HG03558 (cell line): ENCODE measurements around the gene CTU2.

Experiments used
- ATAC-seq: cut with Tn5 transposase; IDR thresholded peaks from one replicate; pipeline ENCODE4 v1.9.1; 2021; ENCODE audit warnings: moderate number of reproducible peaks; ENCODE audit not compliant: unreplicated experiment; ENCODE audit errors: extremely low read depth

Gene CTU2

DNA sequence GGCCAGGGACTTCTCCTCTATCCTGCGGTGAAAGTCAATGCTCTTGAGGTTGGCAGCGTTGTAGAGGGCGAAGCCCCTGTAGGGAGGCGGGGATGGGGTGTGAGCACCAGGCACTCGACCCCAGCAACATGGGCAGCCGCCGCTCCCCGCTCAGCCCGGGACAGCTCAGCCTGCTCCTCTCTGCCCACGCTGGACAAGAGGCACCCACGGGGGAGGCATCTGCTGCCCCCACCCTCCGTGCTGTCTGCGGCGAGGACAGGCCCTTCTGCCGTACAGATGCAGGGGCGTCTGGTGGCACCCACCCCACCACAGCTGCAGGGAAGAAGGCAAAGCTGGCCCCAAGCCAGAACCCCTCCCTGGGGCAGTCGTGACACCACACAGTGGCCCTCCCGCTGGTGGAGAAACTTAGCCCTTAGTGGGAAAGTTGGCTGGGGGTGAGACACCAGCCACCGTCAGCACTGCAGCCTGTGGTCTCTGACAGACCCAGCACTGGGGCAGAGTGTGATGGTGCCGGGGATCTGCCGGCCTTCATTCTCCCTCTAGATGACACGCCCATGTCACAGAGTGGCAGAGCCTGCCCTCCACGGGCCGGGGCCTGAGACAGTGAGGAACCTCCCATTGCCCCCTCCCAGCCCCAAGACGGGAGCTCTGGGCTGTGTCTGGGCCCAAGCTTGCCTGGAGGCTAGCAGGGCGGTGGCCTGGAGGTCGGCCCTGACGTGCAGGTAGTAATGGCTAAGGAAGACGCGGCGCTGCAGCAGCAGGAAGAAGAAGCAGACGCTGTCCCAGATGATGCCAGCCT, 19.5 kb downstream of the CTU2 start:
- no peak for ATAC-seq

DNA sequence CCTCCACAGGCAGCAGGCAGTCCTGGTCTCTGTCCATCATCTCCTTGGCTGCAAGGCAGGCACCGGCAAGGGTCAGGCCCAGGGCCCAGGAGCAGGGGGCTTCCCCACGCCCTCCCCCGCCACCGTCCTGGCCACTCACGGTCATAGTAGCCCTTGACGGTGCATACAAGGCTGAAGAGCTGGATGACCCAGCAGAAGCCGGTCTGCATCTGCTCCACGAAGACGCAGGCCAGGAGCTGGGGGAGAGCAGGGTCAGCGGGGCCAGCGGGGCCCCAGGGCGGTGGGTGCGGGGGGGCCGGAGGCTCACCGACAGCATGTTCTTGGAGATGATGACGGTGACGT, 20.1 kb downstream of the CTU2 start:
- ATAC-seq, result no peak

DNA sequence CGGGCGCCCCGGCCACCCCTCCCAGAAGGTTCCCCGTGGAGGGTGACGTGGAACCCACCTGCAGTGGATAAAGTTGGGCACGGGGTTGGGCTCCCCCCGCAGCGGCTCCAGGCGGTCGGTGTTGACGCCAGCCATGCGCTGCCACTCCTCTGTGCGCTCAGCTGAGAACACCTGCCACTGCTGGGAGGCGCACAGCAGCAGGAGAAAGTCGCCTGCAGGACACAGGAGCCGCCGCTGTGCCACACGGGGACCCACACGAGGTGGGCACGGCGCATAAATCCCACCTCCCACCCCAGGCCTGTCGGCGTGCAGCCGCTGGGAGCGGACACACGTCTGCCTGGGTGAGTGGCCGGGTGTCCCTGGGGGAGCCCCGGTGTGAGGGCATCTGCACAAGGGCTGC, 20.7 kb downstream of the CTU2 start:
- ATAC-seq, result no peak

DNA sequence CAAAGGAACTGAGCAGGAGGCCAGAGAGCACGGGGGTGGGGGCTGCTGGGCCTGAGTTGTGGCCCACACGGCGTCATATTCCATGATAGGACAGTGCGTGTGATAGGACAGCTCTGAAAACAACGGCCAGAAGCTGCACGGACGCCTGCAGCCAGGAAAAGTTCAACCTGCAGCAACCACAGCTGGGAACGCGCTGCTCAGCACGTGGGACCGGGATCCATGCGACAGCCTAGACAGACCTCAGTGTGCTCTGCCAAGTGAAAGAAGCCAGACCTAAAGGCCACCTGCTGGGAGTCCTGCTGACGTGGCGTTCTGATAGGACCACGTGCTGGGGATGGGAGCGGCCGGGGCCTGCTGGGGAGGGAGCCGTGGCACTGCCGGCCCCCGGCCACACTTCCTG, 21.6 kb downstream of the CTU2 start:
- ATAC-seq, result no peak

DNA sequence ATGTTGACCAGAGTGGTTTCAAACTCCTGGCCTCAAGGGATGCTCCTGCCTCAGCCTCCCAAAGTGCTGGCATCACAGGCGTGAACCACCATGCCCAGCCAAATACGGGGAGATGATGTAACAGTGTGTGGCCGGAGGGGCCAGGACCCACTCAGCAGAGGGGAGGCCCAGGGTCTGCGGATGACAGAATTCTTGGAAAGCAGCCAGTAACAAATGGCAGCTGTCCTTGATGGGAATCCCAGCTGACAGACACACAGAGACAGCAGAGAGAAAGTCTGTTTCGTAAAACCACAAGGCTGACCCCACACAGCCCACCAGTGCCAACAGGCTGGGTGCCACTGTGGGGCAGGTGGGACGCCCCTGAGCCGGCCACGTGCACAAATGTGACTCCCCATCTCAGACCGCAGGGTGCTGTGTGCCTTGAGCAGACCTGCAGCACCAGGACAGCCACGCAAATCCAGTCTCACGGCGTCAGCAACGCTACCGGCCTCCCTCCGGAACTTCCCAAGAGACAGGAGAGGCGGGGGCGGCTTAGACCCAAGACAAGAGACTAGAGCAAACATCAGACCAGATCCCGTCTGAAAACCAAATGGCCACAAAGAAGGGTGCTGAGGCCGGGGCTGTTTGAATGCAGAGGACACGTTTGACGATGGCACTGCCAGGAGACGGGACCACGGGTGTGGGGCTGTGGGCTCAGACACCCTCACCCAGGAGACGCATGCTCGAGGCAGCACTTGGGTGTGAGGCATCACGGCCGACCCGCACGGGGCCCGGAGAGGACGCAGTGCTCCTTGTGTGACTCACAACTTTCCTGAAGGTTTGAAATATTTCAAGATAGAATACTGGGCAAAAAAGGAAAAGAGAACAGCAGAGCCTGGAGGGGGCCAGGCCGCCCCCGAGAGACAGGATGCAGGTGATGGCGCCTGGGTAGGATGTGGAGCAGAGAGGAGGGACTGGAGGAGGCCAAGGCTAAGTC, 24.6 kb downstream of the CTU2 start:
- ATAC-seq, result no peak

DNA sequence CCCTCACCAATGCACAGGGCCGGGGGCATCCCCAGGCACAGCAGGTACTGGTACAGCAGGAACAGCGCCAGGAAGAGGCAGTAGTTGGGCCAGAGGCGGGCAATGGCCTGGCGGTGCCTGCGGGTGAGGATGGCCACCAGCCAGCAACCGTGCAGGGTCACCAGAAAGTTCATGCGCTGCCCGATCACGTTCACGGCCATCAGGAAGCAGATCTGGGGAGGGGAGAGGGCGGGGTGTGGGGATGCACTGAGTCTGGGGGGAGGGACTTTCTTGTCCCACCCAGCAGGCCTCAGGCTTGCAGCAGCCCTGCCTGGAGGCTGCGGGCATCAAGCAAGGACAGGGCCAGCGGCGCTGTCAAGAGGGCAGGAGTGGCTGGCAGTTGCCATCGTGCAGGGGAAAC, 25.4 kb downstream of the CTU2 start:
- no peak for ATAC-seq

DNA sequence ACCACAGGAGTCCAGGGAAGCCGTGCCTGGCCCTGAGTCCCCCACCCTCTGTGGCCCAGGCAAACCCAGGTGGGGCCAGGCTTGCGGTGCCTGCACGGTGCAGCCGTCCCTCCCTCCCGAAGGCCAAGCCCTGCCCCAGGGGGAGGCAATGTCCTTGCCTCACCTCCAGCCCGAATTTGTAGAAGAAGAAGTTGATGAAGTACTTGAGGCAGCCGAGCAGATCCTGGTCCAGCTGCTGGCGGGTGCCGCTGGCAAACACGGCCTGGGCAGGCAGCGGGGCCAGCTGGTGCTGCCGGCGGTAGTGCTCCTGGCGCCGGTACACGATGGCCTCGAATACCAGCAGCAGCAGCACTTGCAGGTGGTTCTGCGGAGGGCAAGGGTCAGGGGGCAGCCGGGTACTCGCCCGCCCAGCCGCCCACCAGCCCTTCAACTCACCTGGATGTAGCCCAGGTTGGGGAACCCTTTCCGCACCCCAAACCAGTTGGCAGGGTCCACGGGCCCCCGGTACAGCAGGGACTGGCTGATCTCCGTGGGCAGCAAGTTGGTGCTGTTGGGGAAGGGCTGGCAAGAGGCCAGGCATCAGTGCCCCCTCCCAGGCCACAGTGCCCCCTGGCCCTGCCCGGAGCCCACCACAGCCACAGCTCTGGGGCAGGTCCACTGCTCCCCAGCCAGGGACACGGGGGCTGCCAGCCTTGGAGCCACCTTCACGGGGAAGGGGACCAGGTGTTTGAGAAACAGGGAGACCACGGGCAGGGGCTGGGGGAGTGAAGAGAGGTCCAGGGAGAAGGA, 26.1 kb downstream of the CTU2 start:
- ATAC-seq, result no peak

DNA sequence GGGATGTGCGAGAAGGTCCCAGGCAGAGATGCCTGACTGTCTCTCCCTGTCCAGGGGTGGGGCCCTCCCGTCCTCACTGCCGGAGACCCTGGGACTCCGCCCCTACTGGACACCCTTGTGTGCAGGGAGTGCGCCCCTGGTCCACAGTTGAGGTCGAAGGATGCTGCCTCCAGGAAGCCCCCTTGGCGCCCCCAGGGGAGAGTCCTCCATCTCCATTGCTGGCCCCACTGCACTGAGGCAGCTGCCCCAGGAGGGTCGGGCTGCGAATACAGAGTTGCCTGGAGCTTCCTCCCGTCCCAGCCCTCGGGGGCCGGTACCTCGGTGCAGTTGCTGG, 26.6 kb downstream of the CTU2 start:
- ATAC-seq, result no peak

DNA sequence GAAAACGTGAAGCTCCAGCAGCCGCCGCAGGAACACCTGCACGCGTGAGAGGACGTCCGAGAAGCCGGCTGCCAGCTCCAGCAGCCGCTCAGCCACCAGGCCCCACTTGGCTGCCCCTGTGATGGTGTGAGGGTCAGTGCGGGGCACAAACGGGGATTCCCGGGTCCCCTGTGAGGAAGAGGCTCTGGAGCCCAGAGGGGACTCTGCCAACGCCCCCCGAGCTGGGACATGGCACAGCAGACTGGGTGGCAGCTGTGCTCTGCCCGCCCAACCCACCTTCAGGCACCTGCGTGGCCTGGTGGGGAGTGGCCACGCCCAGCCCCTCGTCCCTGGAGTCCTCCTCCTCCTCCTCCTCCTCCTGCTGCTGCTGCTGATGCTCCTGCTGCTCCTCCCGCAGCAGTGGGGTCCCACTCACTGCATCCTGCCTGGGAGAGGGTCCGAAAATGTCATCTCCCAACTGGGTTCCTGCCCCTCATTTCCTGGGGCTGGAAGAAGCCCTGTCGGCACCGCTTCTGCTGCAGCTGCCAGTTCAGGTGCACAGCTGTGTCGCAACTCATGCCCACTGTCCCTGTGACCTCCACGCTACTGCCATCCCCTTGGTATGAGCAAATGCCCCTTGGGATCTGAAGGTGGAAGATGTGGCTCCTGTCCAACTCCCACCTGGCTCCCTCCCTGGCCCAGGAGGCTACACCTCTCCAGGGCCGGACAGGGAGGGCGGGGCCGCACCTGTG, 27.5 kb downstream of the CTU2 start:
- ATAC-seq, result no peak

DNA sequence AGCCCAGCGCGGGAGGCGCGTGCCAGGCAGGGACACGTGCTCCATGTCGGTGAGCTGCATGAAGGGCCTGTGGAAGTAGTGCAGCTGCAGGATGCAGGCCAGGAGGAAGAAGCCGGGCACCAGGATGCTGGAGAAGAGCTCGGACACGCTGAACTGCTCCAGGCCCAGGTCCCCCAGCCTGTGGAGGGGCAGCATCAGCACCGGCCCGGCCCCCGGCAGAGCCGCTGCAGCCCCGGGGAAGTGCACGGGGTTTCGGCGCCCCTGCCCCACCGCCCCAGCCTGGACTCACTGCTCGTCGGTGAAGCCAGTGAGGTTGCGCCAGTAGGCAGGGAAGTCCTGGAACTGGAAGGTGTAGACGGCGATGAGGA, 28.0 kb downstream of the CTU2 start:
- ATAC-seq, result no peak

DNA sequence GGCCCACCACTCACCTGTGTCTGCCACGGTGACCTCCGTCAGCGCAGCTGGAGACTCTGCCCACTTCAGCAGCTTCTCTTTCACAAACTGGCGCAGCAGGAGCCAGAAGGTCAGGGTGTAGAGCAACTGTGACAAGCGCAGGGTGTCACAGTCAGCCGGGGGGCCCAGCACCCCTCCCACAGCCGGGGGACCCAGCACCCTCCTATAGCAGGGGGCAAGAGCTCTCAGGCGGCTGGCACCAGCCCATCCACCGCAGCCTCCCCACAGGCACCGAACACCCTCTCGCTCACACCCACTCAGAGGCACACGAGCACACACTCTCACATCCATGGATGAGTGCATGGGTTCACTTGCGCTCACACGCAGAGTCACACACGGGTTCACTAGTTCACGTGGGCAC, 28.8 kb downstream of the CTU2 start:
- no peak for ATAC-seq

DNA sequence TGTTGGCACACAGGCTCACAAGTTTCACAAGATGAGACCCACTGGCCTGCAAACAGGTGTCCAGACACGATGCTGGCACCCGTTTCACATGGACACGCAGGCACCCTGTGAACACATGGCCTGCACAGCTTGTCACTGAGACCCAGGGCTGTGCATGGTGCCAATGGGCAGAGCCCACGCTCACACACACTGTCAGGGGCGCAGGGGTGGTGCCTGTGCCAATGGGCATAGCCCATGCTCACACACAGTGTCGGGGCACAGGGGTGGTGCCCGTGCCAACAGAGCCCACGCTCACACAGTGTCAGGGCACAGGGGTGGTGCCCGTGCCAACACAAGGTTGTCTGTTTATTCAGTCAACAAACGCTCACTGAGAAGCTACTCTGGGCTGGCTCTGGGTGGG, 29.3 kb downstream of the CTU2 start:
- no peak for ATAC-seq

DNA sequence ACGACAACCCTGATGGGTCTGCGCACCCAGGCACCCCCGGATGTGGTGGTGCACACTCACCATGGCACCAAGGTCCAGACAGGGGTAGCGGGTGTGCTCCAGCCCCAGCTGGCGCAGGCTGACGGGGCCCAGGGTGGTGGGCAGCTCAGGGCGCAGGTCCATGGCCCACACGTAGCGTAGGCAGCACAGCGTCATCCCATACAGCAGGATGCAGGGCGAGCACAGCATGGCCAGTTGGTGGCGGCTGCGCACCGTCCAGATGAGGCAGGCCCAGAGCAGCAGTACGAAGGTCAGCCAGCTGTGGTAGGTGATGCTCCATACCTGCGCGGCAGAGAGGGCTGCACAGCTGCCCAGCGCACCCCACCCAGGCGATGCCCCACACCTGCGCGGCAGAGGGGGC, 29.8 kb downstream of the CTU2 start:
- no peak for ATAC-seq

DNA sequence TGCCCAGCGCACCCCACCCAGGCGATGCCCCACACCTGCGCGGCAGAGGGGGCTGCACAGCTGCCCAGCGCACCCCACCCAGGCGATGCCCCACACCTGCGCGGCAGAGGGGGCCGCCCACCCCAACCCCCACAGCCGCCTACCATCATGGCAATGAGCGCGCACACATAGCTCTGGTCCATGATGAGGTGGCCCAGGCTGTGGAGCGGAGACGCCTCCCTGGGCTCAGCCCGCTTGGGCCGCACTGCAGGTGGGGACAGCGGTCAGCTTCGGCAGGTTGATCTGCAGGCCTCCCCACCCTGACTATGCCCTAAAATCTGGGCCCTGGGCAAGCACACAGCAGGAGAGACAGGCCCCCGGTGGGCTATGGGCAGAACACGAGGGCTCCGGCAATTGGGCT, 30.2 kb downstream of the CTU2 start:
- no peak for ATAC-seq

DNA sequence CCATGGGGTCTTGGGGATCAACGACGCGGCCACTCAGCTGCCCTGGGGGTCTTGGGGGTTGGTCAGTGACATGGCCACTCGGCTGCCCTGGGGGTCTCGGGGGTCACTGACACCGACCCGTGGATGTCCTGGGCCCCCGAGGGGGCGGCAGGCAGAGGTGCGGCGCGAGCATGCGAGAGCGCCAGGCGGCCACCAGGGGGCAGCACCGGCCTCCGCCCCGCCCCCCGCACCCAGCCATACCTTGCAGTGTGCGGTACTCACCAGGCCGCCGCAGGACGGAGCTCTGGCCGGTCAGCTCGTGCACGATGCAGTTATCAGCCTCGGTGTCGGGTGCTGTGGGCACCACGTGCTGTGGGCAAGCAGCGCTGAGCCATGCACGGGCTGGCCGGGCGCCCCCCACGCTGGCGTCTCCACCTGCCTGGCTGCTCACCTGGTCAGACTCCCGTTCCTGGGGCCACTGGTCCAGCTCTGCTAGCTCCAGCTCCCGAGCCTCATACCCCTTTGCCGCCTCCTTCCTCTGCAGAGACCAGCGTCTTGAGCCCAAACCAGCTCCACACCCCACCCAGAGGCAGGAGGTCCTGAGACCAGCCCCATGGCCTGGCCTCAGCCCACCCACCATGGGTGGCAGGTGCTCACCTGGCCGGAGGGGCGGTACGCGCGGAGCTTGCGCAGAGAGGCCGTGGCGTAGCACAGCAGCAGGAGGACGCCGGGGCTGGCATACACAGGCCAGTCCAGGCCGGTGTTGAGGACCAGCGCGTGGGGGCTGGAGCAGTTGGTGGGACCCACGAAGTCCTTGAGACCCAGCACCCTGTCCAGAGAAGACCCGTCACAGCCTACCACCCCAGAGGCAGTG, 31.2 kb downstream of the CTU2 start:
- ATAC-seq, result no peak

DNA sequence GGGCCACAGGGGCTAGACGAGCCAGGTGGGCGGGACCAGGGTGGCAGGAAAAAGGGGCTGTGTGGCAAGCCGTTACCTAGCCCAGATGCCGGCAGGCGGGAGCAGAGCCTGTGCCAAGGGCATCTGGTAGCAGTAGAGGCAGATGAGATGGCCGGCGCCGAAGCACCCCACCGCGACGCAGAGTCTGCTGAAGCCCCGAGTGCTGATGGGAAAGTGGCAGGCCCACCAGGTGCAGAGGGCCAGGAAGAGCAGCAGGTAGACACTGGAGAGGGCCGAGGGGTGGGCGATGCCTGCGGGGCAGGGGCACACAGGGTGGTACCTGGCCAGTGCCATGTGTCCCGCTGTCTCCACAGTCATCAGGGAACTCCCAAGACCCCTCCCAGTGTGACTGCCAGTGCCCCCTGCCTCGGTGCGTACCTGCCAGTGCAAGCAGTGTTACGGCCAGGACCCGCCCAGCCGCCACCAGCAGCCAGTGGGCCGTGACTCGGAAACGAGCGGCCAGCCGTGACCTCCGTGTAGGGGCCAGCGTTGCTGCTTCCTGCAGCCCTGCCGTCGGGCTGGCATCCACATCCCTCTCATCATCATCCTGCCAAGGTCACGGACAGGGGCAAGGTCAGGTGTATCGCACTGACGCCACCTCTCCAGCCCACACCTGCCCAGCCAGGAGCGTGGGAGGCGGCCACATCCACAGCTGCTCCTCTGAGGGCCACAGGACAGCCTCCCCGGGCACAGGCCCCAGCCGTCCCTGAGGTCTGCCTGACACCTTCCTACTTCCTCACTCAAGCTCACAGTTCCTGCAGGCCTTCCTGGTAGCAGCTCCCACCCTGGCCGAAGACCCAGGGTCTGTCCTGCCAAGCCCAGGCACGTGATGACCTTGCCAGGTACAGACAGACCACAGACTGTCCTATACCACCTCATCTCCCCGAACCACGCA, 32.1 kb downstream of the CTU2 start:
- no peak for ATAC-seq

DNA sequence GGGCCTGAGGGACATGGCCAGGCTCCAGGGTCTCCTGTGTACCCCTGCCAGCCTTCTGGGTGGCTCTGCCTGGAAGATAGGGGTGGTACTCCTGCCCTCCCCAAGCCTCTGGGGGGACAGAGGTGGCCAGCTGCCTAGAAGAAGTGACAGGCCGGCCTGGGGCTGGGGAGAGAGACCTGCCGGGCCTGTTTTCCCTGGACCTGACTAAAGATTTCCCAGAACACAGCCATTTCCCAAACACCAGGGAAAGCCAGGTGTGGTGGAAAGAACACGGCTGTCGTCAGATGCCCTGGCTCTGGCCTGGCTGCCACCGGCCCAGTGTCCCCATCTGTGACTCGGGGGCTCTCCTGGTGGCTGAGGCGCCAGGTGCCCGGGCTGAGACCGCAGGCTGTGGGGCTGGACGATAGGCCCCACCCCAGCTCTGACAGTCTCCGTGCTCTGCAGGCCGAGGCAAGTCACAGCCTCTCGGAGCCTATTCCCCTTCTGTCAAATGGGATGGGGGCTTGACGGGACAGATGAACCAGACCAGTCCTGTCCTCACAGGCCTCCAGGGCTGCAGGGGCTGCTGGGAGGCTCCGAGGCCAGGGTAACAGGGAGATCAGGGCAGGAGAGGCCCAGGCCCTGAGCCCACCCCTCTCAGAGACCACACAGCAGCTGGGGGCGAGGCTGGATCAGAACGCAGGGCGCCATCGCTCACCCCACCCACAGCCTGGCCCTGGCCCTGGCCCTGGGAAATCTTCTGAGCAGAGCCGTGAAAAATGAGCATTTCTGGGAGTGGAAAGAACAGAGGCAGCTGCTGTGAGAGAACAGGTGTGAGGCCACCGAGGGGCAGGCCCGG, 33.1 kb downstream of the CTU2 start:
- ATAC-seq, result no peak
